GM10847 (cell line): ENCODE measurements around the gene MYBPC2.

Experiments
- POLR2A ChIP-seq: IDR thresholded peaks from 2 replicates; pipeline ENCODE4 v1.6.1; 2011; ENCODE audit not compliant: insufficient read length; ENCODE audit errors: extremely low read depth

The MYBPC2 gene

GRCh38 chr19:50494186-50495019 lies 61.7 kb downstream of the MYBPC2 start:
- TF ChIP-seq POLR2A: no peak

DNA sequence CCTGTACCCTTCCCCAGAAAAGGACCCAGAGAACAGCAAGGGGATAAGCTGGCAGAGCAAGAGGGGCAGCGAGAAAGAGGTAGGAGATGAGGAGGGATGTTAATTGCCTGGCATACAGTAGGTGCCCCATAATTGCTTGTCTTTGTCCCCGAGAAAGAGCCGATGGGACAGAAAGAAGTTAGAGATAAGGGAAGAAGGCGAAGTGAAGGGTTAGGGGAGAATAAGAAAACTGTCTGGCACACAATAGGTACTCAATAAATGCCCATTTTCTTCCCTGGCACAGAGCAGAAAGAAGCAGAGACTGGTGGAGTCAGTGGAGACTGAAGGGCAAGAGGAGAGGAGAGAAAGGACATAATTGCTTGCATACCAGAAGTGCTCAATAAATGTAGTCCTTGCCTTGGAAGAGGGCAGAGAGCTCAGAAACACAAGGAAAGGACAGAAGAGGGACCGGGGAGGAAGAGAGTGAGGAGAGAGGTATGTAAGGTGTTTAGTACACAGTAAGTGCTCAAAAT lies 62.4 kb downstream of the MYBPC2 start:
- no peak for TF ChIP-seq POLR2A

DNA sequence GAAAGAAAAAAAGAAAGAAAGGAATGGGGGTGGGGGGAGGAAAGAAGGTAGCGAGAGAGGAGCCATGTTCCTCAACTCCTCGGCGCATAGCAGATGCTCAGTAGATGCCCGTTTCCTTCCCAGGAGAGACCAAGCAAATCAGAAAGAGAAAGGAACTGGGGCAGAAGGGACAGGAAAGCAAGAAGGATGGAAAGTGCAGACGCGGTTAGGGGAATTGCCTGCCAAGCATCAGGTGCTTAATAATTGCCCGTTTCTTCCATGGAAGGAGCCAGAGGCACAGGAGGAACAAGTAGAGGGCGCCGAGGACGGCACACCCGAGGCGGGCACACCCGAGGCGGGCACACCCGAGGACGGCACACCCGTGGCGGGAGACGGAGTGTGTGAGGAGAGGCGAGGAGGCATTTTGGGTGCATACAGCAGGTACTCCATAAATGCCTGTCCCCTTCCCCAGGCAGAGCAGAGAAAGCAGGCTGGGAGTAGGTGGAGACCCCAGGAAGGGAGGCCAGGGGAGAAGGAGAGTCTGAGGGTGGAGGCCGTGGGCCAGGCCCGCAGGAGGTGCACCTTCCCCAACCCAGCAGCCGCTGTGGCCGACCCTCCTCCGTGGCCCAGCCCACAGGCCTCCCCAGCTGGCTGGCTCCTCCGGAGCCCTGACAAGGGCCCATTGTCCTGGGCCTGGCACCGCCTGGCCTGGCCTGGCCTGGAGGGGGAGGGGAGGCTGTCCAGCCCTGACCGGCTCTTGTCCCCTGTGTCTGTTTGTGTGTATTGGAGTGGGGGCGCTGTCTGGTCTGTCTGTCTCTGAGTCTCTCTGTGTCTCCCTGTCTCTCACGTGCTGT lies 63.7 kb downstream of the MYBPC2 start:
- no peak for TF ChIP-seq POLR2A

DNA sequence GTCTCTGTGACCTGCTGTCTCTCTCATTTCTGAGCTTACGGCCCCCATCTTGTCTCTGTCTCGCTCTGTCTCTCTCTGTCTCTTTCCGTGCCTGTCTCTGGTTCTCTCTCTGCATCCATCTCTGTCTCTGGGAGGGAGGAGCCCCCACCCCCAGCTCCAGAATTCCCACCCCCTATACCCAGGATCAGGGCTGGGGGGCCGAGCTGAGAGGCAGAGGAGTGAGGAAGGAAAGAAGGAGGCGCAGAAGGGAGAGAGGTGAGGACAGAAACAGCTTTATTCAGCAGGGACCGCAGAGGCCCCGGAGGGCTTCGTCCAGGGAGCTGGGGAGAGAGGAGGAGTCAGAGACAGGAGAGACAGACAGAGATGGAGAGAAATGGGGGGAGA lies 64.3 kb downstream of the MYBPC2 start:
- TF ChIP-seq POLR2A: no peak

- no peak for TF ChIP-seq POLR2A
Measured at GRCh38 chr19:50498219-50499056, 65.7 kb downstream of the MYBPC2 start.

GRCh38 chr19:50500060-50500752 lies 67.5 kb downstream of the MYBPC2 start:
- no peak for TF ChIP-seq POLR2A

- TF ChIP-seq POLR2A: no peak
Measured at GRCh38 chr19:50500753-50501151, 68.1 kb downstream of the MYBPC2 start.

- no peak for TF ChIP-seq POLR2A
Measured at GRCh38 chr19:50501186-50501567, 68.5 kb downstream of the MYBPC2 start.

GRCh38 chr19:50501568-50502475 lies 69.1 kb downstream of the MYBPC2 start:
- no peak for TF ChIP-seq POLR2A

DNA sequence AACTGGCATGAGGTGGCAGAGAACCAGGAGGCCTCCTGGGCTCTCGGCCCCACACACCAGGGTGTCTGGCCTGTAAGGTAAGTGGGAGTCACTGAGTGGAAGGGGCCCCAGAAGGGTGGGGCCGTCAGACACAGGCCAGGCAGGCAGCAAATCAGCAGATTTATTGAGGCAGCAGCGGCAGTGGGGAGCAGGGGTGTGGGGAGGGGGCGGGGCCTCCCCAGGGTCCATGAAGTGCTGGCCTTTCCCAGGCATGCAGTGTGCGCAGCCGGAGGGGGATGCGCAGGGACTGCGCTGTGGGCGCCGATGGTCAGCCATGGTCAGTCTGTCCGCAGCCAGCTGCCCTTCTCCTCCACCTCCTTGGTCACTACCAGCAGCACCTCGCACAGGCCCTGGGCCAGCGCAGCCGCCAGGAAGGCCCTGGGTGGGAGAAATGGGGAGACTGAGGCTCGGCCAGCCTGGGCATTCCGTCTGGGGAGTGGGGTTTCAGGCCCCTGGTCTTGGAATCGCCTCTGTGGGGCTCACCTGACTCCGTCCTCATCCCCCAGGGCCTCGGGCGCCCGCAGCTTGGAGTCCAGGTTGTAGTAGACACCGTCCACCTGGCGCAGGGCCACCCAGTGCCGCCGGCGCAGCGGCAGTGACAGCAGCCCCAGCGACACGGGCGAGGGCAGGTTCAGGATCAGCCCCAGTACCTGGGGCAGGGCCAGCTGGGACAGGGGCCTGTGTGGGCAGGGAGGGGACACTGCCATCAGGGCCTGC lies 73.3 kb downstream of the MYBPC2 start:
- TF ChIP-seq POLR2A: no peak

- TF ChIP-seq POLR2A: no peak
Measured at GRCh38 chr19:50506700-50507099, 74.0 kb downstream of the MYBPC2 start.

DNA sequence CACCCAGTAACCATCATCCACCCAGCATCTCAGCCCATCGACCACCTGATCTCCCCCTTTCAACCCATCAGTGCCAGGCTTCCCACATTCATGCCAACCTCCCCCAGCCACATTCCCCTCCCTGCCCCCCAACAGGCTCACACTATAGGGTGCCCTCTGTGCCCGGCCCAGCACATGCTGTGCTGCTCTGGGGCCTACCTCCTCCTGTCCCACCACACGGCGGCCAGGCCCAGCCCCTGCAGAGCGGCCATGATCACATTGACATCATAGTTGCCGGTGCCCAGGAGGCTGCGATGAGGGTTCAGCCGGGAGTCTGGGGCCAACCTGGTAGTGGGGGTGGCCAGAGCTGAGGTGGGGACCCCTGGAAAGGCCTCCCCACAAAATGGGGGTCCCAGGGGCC lies 74.7 kb downstream of the MYBPC2 start:
- no peak for TF ChIP-seq POLR2A

DNA sequence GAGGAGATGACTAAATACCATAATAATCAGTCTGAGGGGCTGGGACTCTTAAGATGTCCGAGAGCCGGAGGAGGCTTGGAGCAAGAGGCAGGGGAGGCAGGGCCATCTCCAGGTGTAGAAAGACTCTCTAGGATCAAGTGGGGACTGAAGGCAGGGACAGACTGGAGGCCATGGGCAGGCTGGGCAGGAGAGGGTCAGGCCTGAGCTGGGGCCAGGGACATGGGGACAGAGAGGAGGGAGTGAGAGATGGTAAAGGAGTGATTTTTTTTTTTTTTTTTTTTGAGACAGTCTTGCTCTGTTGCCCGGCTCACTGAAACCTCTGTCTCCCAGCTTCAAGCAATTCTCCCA lies 76.1 kb downstream of the MYBPC2 start:
- no peak for TF ChIP-seq POLR2A
